CD14-positive monocyte (primary cell): ENCODE measurements around the gene TOM1L2. TPM values are rescaled to one million over a fixed set of nuclear protein-coding genes. Genes with fewer than 3 reads are reported as not detected.

Experiments
- DNase-seq, 3 donors: peaks; one replicate each; pipeline ENCODE4 v3.0.0-alpha.2; 2011 to 2022
- H2AFZ ChIP-seq: 2 replicates; pipeline ENCODE4 v1.6.0; 2012; ENCODE audit warnings: mild to moderate bottlenecking, low read depth, low read length, inconsistent platforms; ENCODE audit not compliant: insufficient read depth, poor library complexity, severe bottlenecking
- H3K27ac ChIP-seq, 2 donors: 1 replicate in 1 of 2; 2 replicates in 1 of 2; pipeline ENCODE4 v1.5.1; 2012 to 2013; ENCODE audit warnings: low read length in 2 of 2, control low read depth in 1 of 2, inconsistent platforms in 1 of 2, low read depth in 1 of 2, mild to moderate bottlenecking in 1 of 2
- H3K27me3 ChIP-seq, 2 donors: one replicate each; pipeline versions ENCODE4 v1.6.0 to v1.6.1; 2011 to 2013; ENCODE audit warnings: low read length in 2 of 2; ENCODE audit not compliant: control insufficient read depth in 2 of 2, insufficient read depth in 2 of 2
- H3K36me3 ChIP-seq, 2 donors: replicated peaks in 1 of 2; 1 replicate in 1 of 2; 2 replicates in 1 of 2; pipeline versions ENCODE4 v1.5.1 to v1.6.1; 2012 to 2013; ENCODE audit warnings: low read length in 2 of 2, control low read depth in 1 of 2, inconsistent platforms in 1 of 2, mild to moderate bottlenecking in 1 of 2; ENCODE audit not compliant: insufficient read depth in 2 of 2, control insufficient read depth in 1 of 2
- H3K4me1 ChIP-seq, 2 donors: 1 replicate in 1 of 2; 2 replicates in 1 of 2; pipeline versions ENCODE4 v1.5.1 to v1.6.1; 2012 to 2013; ENCODE audit warnings: low read length in 2 of 2, control low read depth in 1 of 2, inconsistent platforms in 1 of 2, mild to moderate bottlenecking in 1 of 2, moderate library complexity in 1 of 2; ENCODE audit not compliant: insufficient read depth in 2 of 2, control insufficient read depth in 1 of 2
- H3K4me2 ChIP-seq: replicated peaks from 2 replicates; pipeline ENCODE3; 2012; ENCODE audit warnings: low read length, moderate library complexity, mild to moderate bottlenecking; ENCODE audit not compliant: poor library complexity, severe bottlenecking; ENCODE audit errors: extremely low read depth
- H3K4me3 ChIP-seq, 3 experiments: fragments of 200-600 bp in 1 of 3; sonication (generic) in 1 of 3; replicated peaks in 1 of 3; 1 replicate in 2 of 3; 2 replicates in 1 of 3; pipeline ENCODE4 v1.5.1; 2011 to 2013; ENCODE audit warnings: low read length in 3 of 3, mild to moderate bottlenecking in 3 of 3, control low read depth in 2 of 3, low read depth in 2 of 3, inconsistent platforms in 1 of 3, moderate library complexity in 1 of 3
- H3K79me2 ChIP-seq: 2 replicates; pipeline ENCODE4 v1.6.0; 2012; ENCODE audit warnings: mild to moderate bottlenecking, control low read depth, inconsistent platforms, low read length, moderate library complexity; ENCODE audit not compliant: insufficient read depth
- H3K9ac ChIP-seq: 2 replicates; pipeline ENCODE4 v1.6.0; 2017; ENCODE audit warnings: low read length, mild to moderate bottlenecking; ENCODE audit not compliant: insufficient read depth, poor library complexity, severe bottlenecking
- H3K9me3 ChIP-seq, 2 donors: replicated peaks in 1 of 2; 1 replicate in 1 of 2; 2 replicates in 1 of 2; pipeline versions ENCODE4 v1.5.1 to v1.6.1; 2012 to 2013; ENCODE audit warnings: low read length in 2 of 2, control low read depth in 1 of 2; ENCODE audit not compliant: control insufficient read depth in 1 of 2, insufficient read depth in 1 of 2
- H4K20me1 ChIP-seq: 2 replicates; pipeline ENCODE4 v1.6.0; 2012; ENCODE audit warnings: mild to moderate bottlenecking, low read length, control low read depth, moderate library complexity; ENCODE audit not compliant: insufficient read depth
- H3K27ac Mint-ChIP-seq, 7 donors: one replicate each; pipeline ENCODE4 v1.8.0; 2020; ENCODE audit warnings: mild to moderate bottlenecking in 7 of 7, mixed read lengths in 7 of 7, moderate library complexity in 6 of 7, inconsistent platforms in 2 of 7
- H3K27me3 Mint-ChIP-seq, 3 donors: one replicate each; pipeline ENCODE4 v1.8.0; 2021 to 2022; ENCODE audit warnings: low read depth in 3 of 3, mild to moderate bottlenecking in 3 of 3, mixed read lengths in 3 of 3, moderate library complexity in 3 of 3, inconsistent platforms in 1 of 3
- H3K36me3 Mint-ChIP-seq, 2 donors: one replicate each; pipeline ENCODE4 v1.8.0; 2020; ENCODE audit warnings: mixed read lengths in 2 of 2, inconsistent platforms in 1 of 2, mild to moderate bottlenecking in 1 of 2
- H3K4me1 Mint-ChIP-seq: one replicate; pipeline ENCODE4 v1.8.0; 2020; ENCODE audit warnings: mild to moderate bottlenecking, mixed read lengths
- H3K4me3 Mint-ChIP-seq, 2 donors: one replicate each; pipeline ENCODE4 v1.8.0; 2020; ENCODE audit warnings: mild to moderate bottlenecking in 2 of 2, mixed read lengths in 2 of 2, moderate library complexity in 1 of 2
- H3K9me3 Mint-ChIP-seq, 7 donors: one replicate each; pipeline ENCODE4 v1.8.0; 2020 to 2022; ENCODE audit warnings: mixed read lengths in 7 of 7, mild to moderate bottlenecking in 6 of 7, moderate library complexity in 6 of 7, inconsistent platforms in 2 of 7
- CTCF ChIP-seq: fragments of 200-600 bp; IDR thresholded peaks from one replicate; pipeline ENCODE4 v1.8.0; 2022; ENCODE audit warnings: antibody characterized with exemption, mild to moderate bottlenecking
- WGBS: methylation state at CpG from one replicate; pipeline ENCODE4 v1.1.5; 2013; ENCODE audit warnings: missing lambda C conversion rate; ENCODE audit not compliant: insufficient coverage; 5-methylcytosine and 5-hydroxymethylcytosine counted together
- intact Hi-C, 2 donors: fragments of 100-400 bp; cut with micrococcal nuclease; formaldehyde crosslinking; loops; one replicate each; pipeline versions ENCODE4 v1.15.0 to v1.15.1; 2023
- polyA plus RNA-seq, 3 donors: library from polyadenylated mRNA; depleted of rRNA in 1 of 3; unstranded in 2 of 3; stranded (reverse) in 1 of 3; fragments of 300-500 nt in 2 of 3; fragments of >200 nt in 1 of 3; fragmentation: Illumina TruSeq in 2 of 3; gene quantifications; 1 replicate in 2 of 3; 2 replicates in 1 of 3; pipeline ENCODE4 v1.2.3, GENCODE V29; 2012 to 2021

The TOM1L2 gene
- polyA plus RNA-seq, 3 donors = 1.7 to 28.2 (median 2.8) TPM

GRCh38 chr17:17937201-17937853 is 34.9 kb downstream of the TOM1L2 start:
- Histone ChIP-seq H3K4me2 (no peak overlapping the region), H3K36me3 (no peaks in the 10 kb centered on the region), H3K9me3 (no peaks in the 10 kb centered on the region), H3K27ac (peak overlapping the region in 1 of 2 donors; percentile 50), H3K4me3 (no peak overlapping the region), H4K20me1 (peaks cover 38% of the 10 kb centered on the region), H3K27me3 (no peaks in the 10 kb centered on the region), H3K9ac (no peak overlapping the region), H3K79me2 (peaks cover 55% of the 10 kb centered on the region), H2AFZ (no peak overlapping the region), H3K4me1 (peaks cover 31 to 36% of the 10 kb centered on the region in 2 donors)
- WGBS = 95% methylated on average over 3 of the region's 4 CpGs
- no peak overlapping the region for H3K4me3 Mint-ChIP-seq
- TF ChIP-seq CTCF = no peak
- H3K9me3 Mint-ChIP-seq = peaks cover 0 to 3% (median 0%) of the 10 kb centered on the region in 7 donors
- H3K27ac Mint-ChIP-seq = peak overlapping the region in 6 of 7 donors; percentile 24 to 79 (median 62)
- no peaks in the 10 kb centered on the region for H3K27me3 Mint-ChIP-seq
- peaks cover 5 to 6% of the 10 kb centered on the region in 2 donors for H3K36me3 Mint-ChIP-seq
- H3K4me1 Mint-ChIP-seq = peaks cover 55% of the 10 kb centered on the region
- intact Hi-C loops = loop anchor here in 1 of 2 donors (5.0 kb wide), 1 partner anchor 35 kb away; the partner anchor contains the start of genes DRC3 and TOM1L2
- no peak for DNase-seq

GRCh38 chr17:17935321-17936271 is 36.6 kb downstream of the TOM1L2 start:
- Histone ChIP-seq H3K27me3 (no peaks in the 10 kb centered on the region), H3K79me2 (peaks cover 59% of the 10 kb centered on the region), H3K9ac (peak overlapping the region; percentile 34), H3K4me1 (peaks cover 31 to 46% of the 10 kb centered on the region in 2 donors), H3K27ac (peak overlapping the region; percentile 78 to 81), H3K9me3 (no peaks in the 10 kb centered on the region), H2AFZ (no peak overlapping the region), H3K4me3 (peak overlapping the region in 1 of 3 experiments; percentile 29), H3K36me3 (no peaks in the 10 kb centered on the region), H3K4me2 (peak overlapping the region; percentile 19), H4K20me1 (peaks cover 39% of the 10 kb centered on the region)
- intact Hi-C loops = loop anchor here in 1 of 2 donors (5.0 kb wide), 1 partner anchor 37 kb away; the partner anchor contains the start of genes DRC3 and TOM1L2
- WGBS = 30% methylated on average over 4 of the region's 6 CpGs
- H3K9me3 Mint-ChIP-seq = peaks cover 0 to 3% (median 0%) of the 10 kb centered on the region in 7 donors
- peaks cover 0 to 2% (median 0%) of the 10 kb centered on the region in 3 donors for H3K27me3 Mint-ChIP-seq
- H3K4me1 Mint-ChIP-seq = peaks cover 55% of the 10 kb centered on the region
- TF ChIP-seq CTCF = no peak
- H3K4me3 Mint-ChIP-seq = peak overlapping the region; percentile 31 to 63
- peaks cover 2 to 5% of the 10 kb centered on the region in 2 donors for H3K36me3 Mint-ChIP-seq
- peak; percentile 89 to 94 (median 92) for DNase-seq
- peak overlapping the region; percentile 91 to 98 (median 96) for H3K27ac Mint-ChIP-seq
